Upper lobe of left lung (tissue), 6 donors: Measurements from ENCODE around the gene MCF2L. TPM values are rescaled to one million over a fixed set of nuclear protein-coding genes. Genes with fewer than 3 reads are reported as not detected.

Source experiments
- ATAC-seq, 2 donors: fragments of 200-7000 bp; cut with Tn5 transposase; one replicate each; pipeline ENCODE4 v1.9.1; 2022; ENCODE audit warnings: mild to moderate bottlenecking in 2 of 2, moderate library complexity in 2 of 2; ENCODE audit not compliant: low FRiP score in 2 of 2
- DNase-seq, 2 donors: peaks; one replicate each; pipeline ENCODE4 v3.0.0-alpha.2; 2019 to 2020
- H3K27ac ChIP-seq, 4 donors: fragments of 200-600 bp; sonication (generic); one replicate each; pipeline ENCODE4 v1.5.1; 2016 to 2019
- H3K27me3 ChIP-seq, 4 donors: fragments of 200-600 bp; sonication (generic); one replicate each; pipeline ENCODE4 v1.5.1; 2017 to 2019
- H3K36me3 ChIP-seq, 4 donors: fragments of 200-600 bp; sonication (generic); one replicate each; pipeline ENCODE4 v1.5.1; 2016 to 2019
- H3K4me1 ChIP-seq, 4 donors: fragments of 200-600 bp; sonication (generic); one replicate each; pipeline ENCODE4 v1.5.1; 2018 to 2019
- H3K4me3 ChIP-seq, 4 donors: fragments of 200-600 bp; sonication (generic); one replicate each; pipeline ENCODE4 v1.5.1; 2017 to 2019; ENCODE audit warnings: mild to moderate bottlenecking in 2 of 4, moderate library complexity in 1 of 4
- H3K9me3 ChIP-seq, 4 donors: fragments of 200-600 bp; sonication (generic); one replicate each; pipeline ENCODE4 v1.5.1; 2018 to 2019
- EP300 ChIP-seq, 4 donors: sonication (generic); formaldehyde crosslinking; IDR thresholded peaks; one replicate each; pipeline ENCODE4 v1.5.1; 2017; ENCODE audit warnings: antibody characterized with exemption in 4 of 4, control low read depth in 2 of 4
- POLR2A ChIP-seq, 4 donors: fragments of 450-650 bp; IDR thresholded peaks; one replicate each; pipeline ENCODE4 v1.5.1; 2016 to 2017; ENCODE audit warnings: antibody characterized with exemption in 4 of 4, mild to moderate bottlenecking in 2 of 4
- POLR2AphosphoS5 ChIP-seq, 2 donors: sonication (generic); formaldehyde crosslinking; IDR thresholded peaks; one replicate each; pipeline ENCODE4 v1.5.1; 2017; ENCODE audit warnings: antibody characterized with exemption in 2 of 2
- WGBS, 2 donors: methylation state at CpG; one replicate each; pipeline ENCODE4 v1.1.5; 2017 to 2018; 5-methylcytosine and 5-hydroxymethylcytosine counted together
- total RNA-seq, 6 donors: library from RNA; depleted of rRNA in 4 of 6; stranded (reverse); fragments of >200 nt in 4 of 6; gene quantifications; one replicate each; pipeline versions ENCODE4 v1.1.0 to v1.2.1, GENCODE V29; 2016 to 2021
- TF ChIP-seq, protein P1 (sequence below), 6 experiments: fragments of 450-650 bp in 4 of 6; fragments of 200-600 bp in 2 of 6; sonication (generic) in 2 of 6; IDR thresholded peaks; one replicate each; pipeline ENCODE4 v1.5.1; 2016 to 2019; ENCODE audit warnings: antibody characterized with exemption in 6 of 6
- donor health status: DM: no; HTN: no; CAD: no; lungs with moderate emphysema.
- donor health status: DM: no; HTN: yes; CAD: no; lungs with severe emphysema.

MCF2L gene
- total RNA-seq, 6 donors from 2014 or later: 14.3 to 99.5 (median 53.1) TPM

DNA sequence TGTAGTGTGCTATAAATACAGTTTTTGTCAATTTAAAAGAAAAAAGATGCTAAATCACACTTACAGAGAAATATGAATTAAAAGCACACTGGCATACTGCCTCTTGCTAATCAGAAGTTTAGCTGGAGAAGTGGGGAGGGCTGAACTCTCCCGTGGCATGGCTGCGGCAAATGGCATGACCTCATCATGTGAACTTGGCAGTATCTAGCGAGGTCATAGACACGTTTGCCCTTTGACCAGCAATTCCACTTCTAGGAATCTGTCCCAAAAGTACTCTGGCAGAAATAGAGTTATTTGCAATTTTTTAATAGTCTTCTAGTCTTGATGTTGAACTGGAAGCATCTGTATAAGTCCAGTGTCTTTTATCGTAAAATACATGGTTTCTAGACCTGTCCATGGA, 42.0 kb upstream of the MCF2L start:
- Histone ChIP-seq H3K36me3 (no peaks in the 10 kb centered on the region), H3K27ac (no peak overlapping the region), H3K4me1 (peaks cover 9 to 14% (median 10%) of the 10 kb centered on the region in 4 donors), H3K9me3 (no peaks in the 10 kb centered on the region), H3K4me3 (no peak overlapping the region), H3K27me3 (no peaks in the 10 kb centered on the region)
- WGBS, 2 donors: 87 to 92% methylated on average over 5 of the region's 5 CpGs
- no peak for ATAC-seq
- DNase-seq: no peak
- TF ChIP-seq POLR2AphosphoS5 (IDR thresholded peaks at IDR 0.05) (no peak), POLR2A (IDR thresholded peaks at IDR 0.05) (no peak), EP300 (IDR thresholded peaks at IDR 0.05) (no peak)
- TF ChIP-seq, protein P1, sequence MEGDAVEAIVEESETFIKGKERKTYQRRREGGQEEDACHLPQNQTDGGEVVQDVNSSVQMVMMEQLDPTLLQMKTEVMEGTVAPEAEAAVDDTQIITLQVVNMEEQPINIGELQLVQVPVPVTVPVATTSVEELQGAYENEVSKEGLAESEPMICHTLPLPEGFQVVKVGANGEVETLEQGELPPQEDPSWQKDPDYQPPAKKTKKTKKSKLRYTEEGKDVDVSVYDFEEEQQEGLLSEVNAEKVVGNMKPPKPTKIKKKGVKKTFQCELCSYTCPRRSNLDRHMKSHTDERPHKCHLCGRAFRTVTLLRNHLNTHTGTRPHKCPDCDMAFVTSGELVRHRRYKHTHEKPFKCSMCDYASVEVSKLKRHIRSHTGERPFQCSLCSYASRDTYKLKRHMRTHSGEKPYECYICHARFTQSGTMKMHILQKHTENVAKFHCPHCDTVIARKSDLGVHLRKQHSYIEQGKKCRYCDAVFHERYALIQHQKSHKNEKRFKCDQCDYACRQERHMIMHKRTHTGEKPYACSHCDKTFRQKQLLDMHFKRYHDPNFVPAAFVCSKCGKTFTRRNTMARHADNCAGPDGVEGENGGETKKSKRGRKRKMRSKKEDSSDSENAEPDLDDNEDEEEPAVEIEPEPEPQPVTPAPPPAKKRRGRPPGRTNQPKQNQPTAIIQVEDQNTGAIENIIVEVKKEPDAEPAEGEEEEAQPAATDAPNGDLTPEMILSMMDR (IDR thresholded peaks at IDR 0.05): no peak

DNA sequence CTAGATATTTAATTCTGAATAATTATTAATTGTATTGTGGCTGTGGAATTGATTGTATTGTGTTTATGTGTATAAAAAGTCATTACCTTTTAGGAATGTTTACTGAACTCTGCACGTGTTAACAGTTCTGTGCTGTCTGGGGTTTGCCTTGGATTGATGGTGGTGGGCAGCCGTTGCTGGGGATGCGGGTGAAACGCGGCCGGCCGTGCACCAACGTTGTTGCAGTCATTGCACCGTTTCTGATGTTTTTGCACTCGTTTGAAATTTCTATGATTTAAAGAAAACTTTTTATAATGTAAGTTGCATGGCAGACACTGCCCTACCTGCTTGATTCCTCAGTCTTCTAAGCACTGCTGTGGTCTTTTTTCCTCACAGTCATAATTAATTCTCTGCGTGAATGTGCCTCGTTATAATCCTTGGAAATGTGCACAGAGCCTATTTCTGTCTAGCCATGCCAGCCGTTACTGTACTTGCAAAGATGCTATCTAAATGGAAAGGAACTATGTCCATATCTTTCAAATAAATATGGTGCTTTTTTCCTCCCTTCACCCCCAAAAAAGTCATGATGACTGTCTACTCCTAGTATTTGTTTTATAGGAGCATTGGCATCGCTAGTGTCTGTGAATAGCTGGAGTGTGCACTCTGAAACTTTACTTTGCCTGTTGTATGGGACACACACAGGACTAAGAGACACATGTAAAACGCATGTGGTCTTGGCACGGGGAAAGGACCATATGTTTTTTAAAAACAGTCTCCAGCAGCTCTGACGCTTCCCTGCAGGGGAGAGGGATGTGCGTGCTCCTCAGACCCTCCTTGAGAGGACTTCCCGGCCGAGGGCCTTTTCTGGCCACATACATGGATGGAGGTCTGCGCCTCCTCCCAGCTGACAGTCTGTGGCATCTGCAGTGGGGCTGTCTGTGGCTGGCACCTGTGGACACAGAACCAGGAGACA, 40.7 kb upstream of the MCF2L start:
- 67 to 72% methylated on average over 20 to 21 of the region's 21 CpGs for whole genome bisulfite sequencing, 2 donors
- no peak overlapping the region for H3K4me3 ChIP-seq

DNA sequence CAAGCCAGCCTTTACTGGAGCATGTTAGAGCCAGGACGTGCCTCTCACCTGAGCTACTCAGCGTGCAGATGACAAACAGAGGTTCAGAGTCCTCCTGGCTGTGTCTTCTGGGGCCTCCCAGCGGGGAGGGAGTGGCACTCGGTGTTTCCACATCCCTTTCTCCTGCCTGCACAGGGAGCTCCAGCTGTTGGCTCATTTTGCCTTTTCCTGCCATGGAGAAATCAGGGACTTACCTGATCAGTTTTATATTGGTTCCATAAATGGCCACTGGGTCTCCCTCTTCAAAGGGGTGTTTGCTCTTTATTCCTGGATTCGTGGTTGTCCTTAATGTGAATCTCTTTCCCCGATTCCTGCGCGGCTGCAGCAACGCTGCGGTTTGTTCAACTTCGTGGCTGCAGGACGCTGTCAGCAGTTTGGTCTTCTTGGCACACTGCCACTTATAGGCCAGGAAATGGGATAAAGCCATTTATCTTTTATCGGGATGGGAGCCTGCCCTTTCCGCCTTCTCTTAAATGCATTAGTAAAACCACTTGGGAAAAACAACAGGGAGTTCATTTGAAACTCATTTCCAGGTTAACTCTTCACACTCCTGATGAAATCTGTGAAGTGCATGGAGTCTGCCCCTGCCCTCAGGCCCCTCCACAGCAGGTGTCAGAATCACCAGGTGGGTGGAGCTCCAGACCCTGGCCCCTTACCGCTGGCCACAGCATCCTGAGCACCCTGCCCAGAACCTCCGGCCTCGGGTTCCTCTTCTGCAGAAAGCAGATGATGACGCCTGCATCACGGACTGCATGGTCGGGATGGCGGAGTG, 39.8 kb upstream of the MCF2L start:
- H3K27ac ChIP-seq: no peak overlapping the region
- TF ChIP-seq POLR2AphosphoS5 (IDR thresholded peaks at IDR 0.05) (no peak), EP300 (IDR thresholded peaks at IDR 0.05) (no peak), POLR2A (IDR thresholded peaks at IDR 0.05) (no peak)
- TF ChIP-seq, protein P1 (IDR thresholded peaks at IDR 0.05): no peak
- DNase-seq: peak in 1 of 2 donors; percentile 44
- 12 to 18% methylated on average over 19 to 21 of the region's 21 CpGs for WGBS, 2 donors
- no peaks in the 10 kb centered on the region for H3K36me3 ChIP-seq
- peak overlapping the region in 1 of 4 donors; percentile 16 for H3K4me3 ChIP-seq
- no peaks in the 10 kb centered on the region for H3K9me3 ChIP-seq
- H3K27me3 ChIP-seq: no peaks in the 10 kb centered on the region
- peaks cover 9 to 14% (median 10%) of the 10 kb centered on the region in 4 donors for H3K4me1 ChIP-seq
- ATAC-seq: no peak

More for the DNA sequence above, 40.7 kb upstream of the MCF2L start:
- H3K27ac ChIP-seq: no peak overlapping the region
- peaks cover 9 to 14% (median 10%) of the 10 kb centered on the region in 4 donors for H3K4me1 ChIP-seq
- no peaks in the 10 kb centered on the region for H3K36me3 ChIP-seq
- no peaks in the 10 kb centered on the region for H3K9me3 ChIP-seq
- H3K27me3 ChIP-seq: no peaks in the 10 kb centered on the region
- ATAC-seq (no peak), DNase-seq (peak in 1 of 2 donors; percentile 65)
- TF ChIP-seq, protein P1 (IDR thresholded peaks at IDR 0.05): no peak
- TF ChIP-seq EP300 (IDR thresholded peaks at IDR 0.05): no peak
- no peak for TF ChIP-seq POLR2AphosphoS5 (IDR thresholded peaks at IDR 0.05)
- no peak for TF ChIP-seq POLR2A (IDR thresholded peaks at IDR 0.05)

DNA sequence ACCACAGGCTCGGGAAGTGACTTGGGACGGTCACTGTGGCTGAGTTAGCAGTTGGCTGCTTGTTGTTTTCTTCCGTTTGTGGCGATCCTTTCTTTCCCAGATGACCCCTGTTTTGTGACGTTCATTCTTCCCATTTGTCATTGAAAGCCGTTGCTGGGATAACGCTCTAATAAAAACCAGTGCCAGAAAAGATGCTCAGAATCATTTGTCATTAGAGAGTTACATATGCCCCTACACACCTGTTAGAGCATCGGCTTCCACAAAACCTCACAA, 39.3 kb upstream of the MCF2L start:
- no peaks in the 10 kb centered on the region for H3K9me3 ChIP-seq
- no peaks in the 10 kb centered on the region for H3K27me3 ChIP-seq
- H3K4me1 ChIP-seq: peaks cover 9 to 14% (median 10%) of the 10 kb centered on the region in 4 donors
- WGBS, 2 donors: 21 to 56% methylated on average over 8 of the region's 8 CpGs
- no peaks in the 10 kb centered on the region for H3K36me3 ChIP-seq
- H3K4me3 ChIP-seq: peak overlapping the region in 1 of 4 donors; percentile 16
- DNase-seq (no peak), ATAC-seq (no peak)
- H3K27ac ChIP-seq: no peak overlapping the region
- TF ChIP-seq POLR2AphosphoS5 (IDR thresholded peaks at IDR 0.05) (no peak), POLR2A (IDR thresholded peaks at IDR 0.05) (no peak), EP300 (IDR thresholded peaks at IDR 0.05) (no peak)
- TF ChIP-seq, protein P1 (IDR thresholded peaks at IDR 0.05): no peak
